Sigmoid colon (tissue), 3 donors: ENCODE measurements around the gene OSMR.

Source experiments
- POLR2A ChIP-seq, 2 donors: fragments of 450-650 bp; IDR thresholded peaks; one replicate each; pipeline ENCODE4 v1.6.1; 2016; ENCODE audit warnings: antibody characterized with exemption in 2 of 2, mild to moderate bottlenecking in 2 of 2, moderate library complexity in 2 of 2
- TF ChIP-seq, protein P1 (sequence below), 4 experiments: fragments of 450-650 bp in 3 of 4; fragments of 200-600 bp in 1 of 4; IDR thresholded peaks; one replicate each; pipeline ENCODE4 v1.5.1; 2016 to 2019; ENCODE audit warnings: antibody characterized with exemption in 4 of 4, mild to moderate bottlenecking in 3 of 4, moderate library complexity in 2 of 4

GRCh38 chr5:38854907-38855306, 9.1 kb downstream of the OSMR start:
- TF ChIP-seq POLR2A (IDR thresholded peaks at IDR 0.05): no peak
- TF ChIP-seq, protein P1, sequence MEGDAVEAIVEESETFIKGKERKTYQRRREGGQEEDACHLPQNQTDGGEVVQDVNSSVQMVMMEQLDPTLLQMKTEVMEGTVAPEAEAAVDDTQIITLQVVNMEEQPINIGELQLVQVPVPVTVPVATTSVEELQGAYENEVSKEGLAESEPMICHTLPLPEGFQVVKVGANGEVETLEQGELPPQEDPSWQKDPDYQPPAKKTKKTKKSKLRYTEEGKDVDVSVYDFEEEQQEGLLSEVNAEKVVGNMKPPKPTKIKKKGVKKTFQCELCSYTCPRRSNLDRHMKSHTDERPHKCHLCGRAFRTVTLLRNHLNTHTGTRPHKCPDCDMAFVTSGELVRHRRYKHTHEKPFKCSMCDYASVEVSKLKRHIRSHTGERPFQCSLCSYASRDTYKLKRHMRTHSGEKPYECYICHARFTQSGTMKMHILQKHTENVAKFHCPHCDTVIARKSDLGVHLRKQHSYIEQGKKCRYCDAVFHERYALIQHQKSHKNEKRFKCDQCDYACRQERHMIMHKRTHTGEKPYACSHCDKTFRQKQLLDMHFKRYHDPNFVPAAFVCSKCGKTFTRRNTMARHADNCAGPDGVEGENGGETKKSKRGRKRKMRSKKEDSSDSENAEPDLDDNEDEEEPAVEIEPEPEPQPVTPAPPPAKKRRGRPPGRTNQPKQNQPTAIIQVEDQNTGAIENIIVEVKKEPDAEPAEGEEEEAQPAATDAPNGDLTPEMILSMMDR (IDR thresholded peaks at IDR 0.05): no peak
